Common myeloid progenitor, CD34-positive (primary cell): ENCODE measurements around the gene NFKBIB.

ENCODE experiments used
- CTCF ChIA-PET: fragments of 350-600 bp; sonication (Branson Sonifier 250); formaldehyde crosslinking; loops from one replicate; lab custom pipeline; 2021; ENCODE audit warnings: antibody characterized with exemption; lab: Charles Lee
- POLR2A ChIA-PET: fragments of 350-600 bp; sonication (Branson Sonifier 250); formaldehyde crosslinking; loops from one replicate; lab custom pipeline; 2021; ENCODE audit warnings: antibody characterized with exemption; lab: Charles Lee
- DNase-seq, 3 donors: peaks; one replicate each; pipeline versions ENCODE4 v3.0.0 to v3.0.0-alpha.2; 2013
- H3K27ac ChIP-seq, 2 experiments: 1 replicate in 1 of 2; 2 replicates in 1 of 2; pipeline ENCODE4 v1.7.0; 2013; ENCODE audit warnings: inconsistent platforms in 2 of 2, low read length in 2 of 2, mild to moderate bottlenecking in 2 of 2, low read depth in 1 of 2, moderate library complexity in 1 of 2; ENCODE audit not compliant: severe bottlenecking in 2 of 2, insufficient read depth in 1 of 2, poor library complexity in 1 of 2
- H3K27me3 ChIP-seq, 5 experiments: replicated peaks in 2 of 5; 1 replicate in 3 of 5; 2 replicates in 2 of 5; pipeline versions ENCODE4 v1.6.1 to v1.7.0; 2013; ENCODE audit warnings: low read length in 4 of 5, mild to moderate bottlenecking in 2 of 5, moderate library complexity in 2 of 5, inconsistent platforms in 1 of 5; ENCODE audit not compliant: insufficient read depth in 5 of 5, control insufficient read depth in 4 of 5
- H3K36me3 ChIP-seq, 4 experiments: 1 replicate in 2 of 4; 2 replicates in 2 of 4; pipeline versions ENCODE4 v1.6.1 to v1.7.0; 2013; ENCODE audit warnings: low read length in 3 of 4, control low read depth in 1 of 4, mild to moderate bottlenecking in 1 of 4; ENCODE audit not compliant: control insufficient read depth in 4 of 4, insufficient read depth in 4 of 4
- H3K4me1 ChIP-seq, 4 experiments: 1 replicate in 3 of 4; 2 replicates in 1 of 4; pipeline versions ENCODE4 v1.6.1 to v1.7.1; 2013; ENCODE audit warnings: low read length in 3 of 4, mild to moderate bottlenecking in 3 of 4, control low read depth in 1 of 4, inconsistent platforms in 1 of 4, moderate library complexity in 1 of 4; ENCODE audit not compliant: control insufficient read depth in 4 of 4, insufficient read depth in 4 of 4; ENCODE audit errors: control extremely low read depth in 1 of 4
- H3K4me3 ChIP-seq, 7 experiments: 1 replicate in 4 of 7; 2 replicates in 3 of 7; pipeline versions ENCODE4 v1.5.1 to v1.7.0; 2013; ENCODE audit warnings: mild to moderate bottlenecking in 7 of 7, low read length in 6 of 7, moderate library complexity in 6 of 7, inconsistent platforms in 2 of 7, low read depth in 2 of 7, control low read depth in 1 of 7; ENCODE audit not compliant: insufficient read depth in 4 of 7, control insufficient read depth in 1 of 7; ENCODE audit errors: extremely low read depth in 1 of 7
- H3K9me3 ChIP-seq, 5 experiments: 1 replicate in 4 of 5; 2 replicates in 1 of 5; pipeline versions ENCODE4 v1.6.1 to v1.7.1; 2013; ENCODE audit warnings: low read length in 4 of 5, mild to moderate bottlenecking in 2 of 5, inconsistent platforms in 1 of 5, low read depth in 1 of 5, moderate library complexity in 1 of 5; ENCODE audit not compliant: control insufficient read depth in 4 of 5, insufficient read depth in 2 of 5; ENCODE audit errors: control extremely low read depth in 1 of 5
- WGBS: methylation state at CpG from one replicate; pipeline ENCODE4 v1.1.5; 2013; ENCODE audit not compliant: insufficient coverage; 5-methylcytosine and 5-hydroxymethylcytosine counted together

The NFKBIB gene

DNA sequence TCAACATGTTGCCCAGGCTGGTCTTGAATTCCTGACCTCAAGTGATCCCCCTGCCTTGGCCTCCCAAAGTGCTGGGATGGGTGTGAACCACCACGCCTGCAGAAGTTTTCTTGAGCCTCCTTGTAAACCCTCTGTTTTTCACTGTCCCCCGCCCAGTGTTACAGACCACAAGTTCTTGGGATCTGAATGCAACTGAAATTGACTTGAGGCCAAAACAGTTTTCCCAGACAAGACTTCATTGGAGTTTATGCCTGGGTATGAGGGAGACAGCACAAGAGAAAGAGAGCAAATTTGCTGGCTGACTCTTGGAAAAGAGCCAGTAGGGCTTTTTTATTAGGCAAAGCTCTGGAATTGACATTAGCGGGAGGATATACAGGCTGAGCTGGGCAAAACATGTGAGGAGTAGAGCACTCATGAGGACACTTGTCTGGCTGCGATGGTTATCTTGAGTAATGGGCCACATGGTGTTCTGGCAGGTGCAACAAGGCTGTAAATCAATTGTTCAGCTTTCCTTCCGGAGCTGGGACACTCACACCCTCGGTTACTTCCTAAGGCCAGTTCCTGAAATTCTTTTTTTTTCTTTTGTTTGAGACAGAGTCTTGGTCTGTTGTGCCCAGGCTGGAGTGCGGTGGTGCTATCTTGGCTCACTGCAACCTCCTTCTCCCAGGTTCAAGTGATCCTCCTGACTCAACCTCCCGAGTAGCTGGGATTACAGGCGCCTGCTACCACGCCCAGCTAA, 37.3 kb upstream of the NFKBIB start:
- POLR2A ChIA-PET, result interaction anchor here (1.1 to 1.3 kb wide), 2 partner anchors 9 to 15 kb away, joined by 3 to 4 read pairs; no protein-coding TSS in a partner anchor
- peak overlapping the region in 1 of 2 experiments; percentile 10 for H3K27ac ChIP-seq
- peak; percentile 45 to 79 (median 70) for DNase-seq

DNA sequence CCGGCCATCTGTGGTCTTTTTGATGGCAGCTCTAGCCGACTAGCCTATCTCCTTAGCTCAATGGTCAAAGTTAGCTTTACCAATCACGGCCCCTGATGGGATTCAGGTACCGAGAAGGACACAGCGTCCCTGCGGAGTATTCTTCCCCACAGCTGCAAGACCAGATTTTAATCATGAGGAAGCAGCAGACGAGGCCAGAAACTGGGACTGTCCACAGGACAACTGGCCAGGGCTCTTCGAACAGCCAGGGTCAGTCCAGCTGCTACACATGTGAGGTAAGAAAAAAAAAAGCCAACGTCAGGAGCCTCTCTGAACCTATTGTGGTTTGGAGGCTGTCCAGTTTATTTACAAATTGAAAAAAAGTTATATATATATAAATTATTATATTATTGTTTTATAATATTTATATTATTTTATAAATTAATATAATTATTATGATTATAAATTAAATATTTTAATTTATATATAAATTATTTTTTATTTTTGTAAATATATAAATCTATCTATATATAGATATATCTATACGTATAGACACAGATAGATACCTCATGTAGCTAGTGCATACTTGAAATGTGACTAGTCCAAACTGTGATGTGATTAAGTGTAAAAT, 32.5 kb upstream of the NFKBIB start:
- Histone ChIP-seq H3K9me3 (no peaks in the 10 kb centered on the region), H3K36me3 (no peaks in the 10 kb centered on the region), H3K27ac (no peak overlapping the region), H3K27me3 (no peaks in the 10 kb centered on the region), H3K4me1 (peaks cover 0 to 53% (median 50%) of the 10 kb centered on the region in 4 experiments), H3K4me3 (no peak overlapping the region)
- WGBS, result 96% methylated on average over 6 of the region's 10 CpGs
- DNase-seq, result no peak
- ChIA-PET POLR2A (interaction anchor here (1.2 kb wide), 1 partner anchor 10 kb away, joined by 4 read pairs; no protein-coding TSS in a partner anchor), CTCF (interaction anchor here (0.6 to 2.4 kb wide), 4 partner anchors 9 to 20 kb away, joined by 3 to 8 read pairs (median 5); no protein-coding TSS in a partner anchor)

More for the DNA sequence above, 37.3 kb upstream of the NFKBIB start:
- no peaks in the 10 kb centered on the region for H3K9me3 ChIP-seq
- CTCF ChIA-PET, result interaction anchor here (0.8 to 2.1 kb wide), 6 partner anchors 10 to 68 kb away, joined by 4 to 8 read pairs (median 6); partner anchors contain the start of genes MRPS12 and SARS2
- H3K36me3 ChIP-seq, result no peaks in the 10 kb centered on the region
- no peaks in the 10 kb centered on the region for H3K27me3 ChIP-seq
- peak overlapping the region in 1 of 7 experiments; percentile 38 for H3K4me3 ChIP-seq
- H3K4me1 ChIP-seq, result peaks cover 0 to 40% (median 33%) of the 10 kb centered on the region in 4 experiments
- WGBS, result 3% methylated on average over 4 of the region's 10 CpGs

DNA sequence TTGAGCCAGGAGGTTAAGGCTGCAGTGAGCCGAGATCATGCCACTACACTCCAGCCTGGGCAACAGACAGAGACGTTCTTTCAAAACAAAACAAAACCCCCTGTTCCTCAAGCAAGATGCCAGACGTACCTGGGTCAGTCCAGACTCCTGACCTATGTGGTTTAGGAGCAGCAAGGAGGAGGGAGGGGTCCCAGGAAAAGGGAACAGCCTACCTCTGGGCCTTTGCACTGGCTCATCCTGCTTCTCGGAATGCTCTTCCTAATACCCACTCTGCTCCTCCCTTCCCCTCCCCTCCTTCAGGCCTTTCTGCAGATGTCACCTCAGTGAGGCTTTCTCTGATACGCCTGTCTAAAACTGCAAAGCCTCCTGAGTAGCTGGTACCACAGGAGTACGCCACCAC, 31.2 kb upstream of the NFKBIB start:
- CTCF ChIA-PET, result interaction anchor here (0.8 to 2.9 kb wide), 12 partner anchors 8 to 84 kb away, joined by 3 to 19 read pairs (median 6); partner anchors contain the start of gene RINL
- Histone ChIP-seq H3K27me3 (no peaks in the 10 kb centered on the region), H3K4me3 (peak overlapping the region in 1 of 7 experiments; percentile 82), H3K9me3 (no peaks in the 10 kb centered on the region), H3K36me3 (peaks cover 0 to 4% (median 0%) of the 10 kb centered on the region in 4 experiments), H3K4me1 (peaks cover 0 to 43% (median 39%) of the 10 kb centered on the region in 4 experiments), H3K27ac (no peak overlapping the region)
- 90% methylated on average over 2 of the region's 6 CpGs for WGBS
- POLR2A ChIA-PET, result interaction anchor here (1.0 to 1.3 kb wide), 3 partner anchors 10 to 20 kb away, joined by 4 to 6 read pairs (median 5); partner anchors contain the start of gene RINL
- no peak for DNase-seq

DNA sequence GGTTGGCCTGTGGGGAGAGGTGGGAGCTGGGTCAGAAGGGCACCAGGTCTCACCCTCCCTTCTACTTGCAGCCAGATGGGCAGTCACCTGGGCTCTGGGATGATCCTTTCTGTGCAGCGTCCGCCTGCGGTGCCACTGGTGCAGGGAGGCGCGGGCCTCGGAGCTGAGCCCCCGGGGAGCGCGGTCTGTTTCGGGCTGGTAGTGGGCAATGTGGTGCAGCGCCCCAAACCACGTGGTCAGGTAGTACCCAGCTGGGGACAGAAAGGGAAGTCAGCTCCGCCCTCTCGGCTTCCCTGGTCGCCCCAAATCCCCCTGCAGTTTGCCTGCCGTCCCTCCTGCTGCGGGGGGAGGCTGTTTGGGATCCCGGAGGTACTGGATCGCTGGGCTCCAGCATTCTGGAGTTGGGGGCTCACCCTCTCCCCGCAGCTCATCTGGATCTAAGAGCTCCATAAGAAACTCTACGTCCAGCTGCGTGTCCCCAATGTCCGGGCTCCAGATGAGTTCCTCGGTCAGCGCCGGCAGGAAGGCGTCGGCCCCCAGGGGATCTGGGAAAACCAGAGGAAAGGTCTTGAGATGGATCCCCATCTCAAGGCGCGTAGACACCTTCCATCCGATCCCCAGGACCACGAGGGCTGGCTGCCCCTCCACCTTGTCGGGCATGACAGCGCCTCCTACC, 30.5 kb upstream of the NFKBIB start:
- H3K4me1 ChIP-seq, result peaks cover 0 to 42% (median 38%) of the 10 kb centered on the region in 4 experiments
- CTCF ChIA-PET, result interaction anchor here (0.8 to 2.9 kb wide), 13 partner anchors 9 to 135 kb away, joined by 3 to 19 read pairs (median 7); partner anchors contain the start of gene RINL
- no peaks in the 10 kb centered on the region for H3K27me3 ChIP-seq
- H3K9me3 ChIP-seq, result no peaks in the 10 kb centered on the region
- H3K27ac ChIP-seq, result no peak overlapping the region
- H3K4me3 ChIP-seq, result peak overlapping the region; percentile 15 to 82 (median 61)
- DNase-seq, result peak in 2 of 3 donors; percentile 70 to 77
- POLR2A ChIA-PET, result interaction anchor here (0.5 to 1.3 kb wide), 4 partner anchors 9 to 20 kb away, joined by 3 to 6 read pairs (median 4); partner anchors contain the start of gene RINL
- WGBS, result 3% methylated on average over 34 of the region's 34 CpGs
- peaks cover 0 to 4% (median 0%) of the 10 kb centered on the region in 4 experiments for H3K36me3 ChIP-seq

DNA sequence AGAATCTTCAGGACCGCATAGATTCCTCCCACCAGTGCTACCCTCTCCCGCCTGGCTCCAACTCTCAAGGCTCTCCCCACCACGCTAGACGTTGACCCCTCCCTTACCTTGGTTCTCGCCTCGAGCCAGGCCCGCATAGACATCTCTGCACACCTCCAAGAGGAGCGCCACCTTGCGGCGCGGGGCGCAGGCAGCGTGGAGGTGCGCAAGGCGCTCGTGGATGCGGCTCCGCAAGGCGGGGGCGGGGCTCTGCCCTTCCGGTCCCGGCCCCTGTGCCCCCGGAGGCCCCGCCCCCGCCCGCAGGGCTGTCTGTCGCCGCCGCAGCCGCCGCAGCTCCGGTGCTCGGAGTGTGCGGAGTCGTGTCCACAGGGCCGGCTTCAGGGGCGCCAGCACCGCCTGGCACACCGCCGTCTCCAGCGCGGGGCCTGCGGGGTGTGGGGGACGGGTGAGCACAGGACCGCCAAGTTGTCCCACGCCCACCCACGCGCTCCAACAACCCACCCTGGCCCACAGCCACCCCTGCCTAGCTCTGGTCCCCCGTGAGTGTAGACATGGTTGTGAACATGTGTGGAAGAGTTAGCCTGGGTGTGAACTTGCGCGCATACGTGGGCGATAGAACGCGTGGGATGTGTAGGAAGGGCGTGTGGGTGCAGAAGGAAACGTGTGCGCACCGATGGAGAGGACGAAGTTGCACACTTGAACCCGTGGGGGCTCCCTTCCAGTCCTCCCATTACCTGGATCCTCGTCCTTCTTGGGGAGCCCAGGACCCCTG, 29.7 kb upstream of the NFKBIB start:
- Histone ChIP-seq H3K36me3 (peaks cover 0 to 4% (median 0%) of the 10 kb centered on the region in 4 experiments), H3K27me3 (no peaks in the 10 kb centered on the region), H3K4me3 (peak overlapping the region; percentile 1 to 82 (median 61)), H3K4me1 (peaks cover 0 to 34% (median 31%) of the 10 kb centered on the region in 4 experiments), H3K9me3 (no peaks in the 10 kb centered on the region), H3K27ac (no peak overlapping the region)
- 21% methylated on average over 52 of the region's 62 CpGs for WGBS
- CTCF ChIA-PET, result interaction anchor here (0.5 to 2.9 kb wide), 13 partner anchors 9 to 468 kb away, joined by 3 to 19 read pairs (median 7); partner anchors contain the start of genes MRPS12, RINL and SARS2
- DNase-seq, result peak; percentile 90 to 91 (median 91)
- POLR2A ChIA-PET, result interaction anchor here (1.0 to 1.3 kb wide), 3 partner anchors 9 to 21 kb away, joined by 4 to 6 read pairs (median 5); partner anchors contain the start of gene RINL

DNA sequence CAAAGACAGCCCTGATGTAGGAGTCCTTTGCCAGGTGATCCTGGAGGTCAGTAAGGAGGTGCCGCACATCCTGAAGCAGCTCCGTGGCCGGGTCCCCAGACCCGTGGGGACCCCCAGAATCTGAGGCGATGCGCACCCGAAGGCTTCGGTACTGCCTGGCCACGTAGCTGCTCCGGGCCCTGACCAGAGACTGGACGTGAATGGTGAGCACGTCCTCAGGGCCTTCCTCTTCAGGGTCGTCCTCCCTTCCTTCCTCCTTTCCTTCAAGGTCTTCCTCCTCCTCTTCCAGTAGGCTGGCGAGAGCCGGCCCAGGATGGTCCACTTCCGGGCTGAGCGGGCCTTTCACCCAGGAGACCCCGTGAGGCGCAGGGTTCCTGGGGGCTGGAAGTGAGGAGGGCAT, 29.2 kb upstream of the NFKBIB start:
- WGBS, result 89% methylated on average over 14 of the region's 19 CpGs
- Histone ChIP-seq H3K9me3 (no peaks in the 10 kb centered on the region), H3K27me3 (no peaks in the 10 kb centered on the region), H3K27ac (no peak overlapping the region), H3K36me3 (peaks cover 0 to 4% (median 0%) of the 10 kb centered on the region in 4 experiments), H3K4me3 (peak overlapping the region in 3 of 7 experiments; percentile 28 to 82 (median 73)), H3K4me1 (peaks cover 0 to 29% (median 27%) of the 10 kb centered on the region in 4 experiments)
- POLR2A ChIA-PET, result no interaction called here
- CTCF ChIA-PET, result interaction anchor here (0.5 to 2.9 kb wide), 10 partner anchors 8 to 468 kb away, joined by 3 to 19 read pairs (median 6); partner anchors contain the start of genes MRPS12, RINL and SARS2
- DNase-seq, result no peak
